B cell (primary cell): Measurements from ENCODE around the gene GMIP. TPM values are rescaled to one million over a fixed set of nuclear protein-coding genes. Genes with fewer than 3 reads are reported as not detected.

ENCODE experiments used
- ATAC-seq: fragments of 200-7000 bp; cut with Tn5 transposase; one replicate; pipeline ENCODE4 v1.10.0; 2021; ENCODE audit warnings: low read depth, mild to moderate bottlenecking, moderate number of reproducible peaks, moderate library complexity
- CTCF ChIA-PET: fragments of 350-600 bp; sonication (Branson Sonifier 250); formaldehyde crosslinking; loops from one replicate; lab custom pipeline; 2021; ENCODE audit warnings: antibody characterized with exemption, inconsistent platforms; lab: Charles Lee
- POLR2A ChIA-PET: fragments of 350-600 bp; sonication (Branson Sonifier 250); formaldehyde crosslinking; loops from one replicate; lab custom pipeline; 2021; ENCODE audit warnings: antibody characterized with exemption; lab: Charles Lee
- DNase-seq: peaks from one replicate; pipeline ENCODE4 v3.0.0; 2013
- H2AFZ ChIP-seq: 2 replicates; pipeline ENCODE4 v1.6.1; 2012; ENCODE audit warnings: mild to moderate bottlenecking, low read depth, low read length; ENCODE audit not compliant: insufficient read depth, poor library complexity, severe bottlenecking
- H3K27ac ChIP-seq, 2 donors: 1 replicate in 1 of 2; 2 replicates in 1 of 2; pipeline ENCODE4 v1.5.1; 2012 to 2013; ENCODE audit warnings: low read length in 2 of 2, mild to moderate bottlenecking in 2 of 2, moderate library complexity in 1 of 2
- H3K27me3 ChIP-seq, 4 experiments: fragments of 200-600 bp in 1 of 4; sonication (generic) in 1 of 4; replicated peaks in 1 of 4; 1 replicate in 2 of 4; 2 replicates in 2 of 4; pipeline versions ENCODE4 v1.6.1 to v1.7.0; 2013 to 2016; ENCODE audit warnings: low read length in 3 of 4, mild to moderate bottlenecking in 2 of 4, mixed read lengths in 1 of 4, moderate library complexity in 1 of 4; ENCODE audit not compliant: insufficient read depth in 4 of 4, control insufficient read depth in 3 of 4; ENCODE audit errors: control extremely low read depth in 1 of 4
- H3K36me3 ChIP-seq, 2 experiments: replicated peaks in 1 of 2; 1 replicate in 1 of 2; 2 replicates in 1 of 2; pipeline versions ENCODE4 v1.6.1 to v1.7.1; 2013; ENCODE audit warnings: low read length in 1 of 2; ENCODE audit not compliant: insufficient read depth in 2 of 2, control insufficient read depth in 1 of 2; ENCODE audit errors: control extremely low read depth in 1 of 2, extremely low read depth in 1 of 2
- H3K4me1 ChIP-seq, 2 donors: fragments of 200-600 bp in 1 of 2; sonication (generic) in 1 of 2; 1 replicate in 1 of 2; 2 replicates in 1 of 2; pipeline versions ENCODE4 v1.5.1 to v1.6.1; 2013 to 2017; ENCODE audit warnings: low read length in 2 of 2; ENCODE audit not compliant: control insufficient read depth in 2 of 2, insufficient read depth in 2 of 2
- H3K4me2 ChIP-seq: replicated peaks from 2 replicates; pipeline ENCODE3; 2012; ENCODE audit warnings: mild to moderate bottlenecking, low read depth, low read length; ENCODE audit not compliant: poor library complexity, severe bottlenecking
- H3K4me3 ChIP-seq, 5 experiments: fragments of 200-600 bp in 1 of 5; sonication (generic) in 1 of 5; 1 replicate in 3 of 5; 2 replicates in 2 of 5; pipeline versions ENCODE4 v1.5.1 to v1.7.0; 2011 to 2016; ENCODE audit warnings: low read length in 4 of 5, mild to moderate bottlenecking in 4 of 5, low read depth in 2 of 5, control low read depth in 1 of 5, moderate library complexity in 1 of 5; ENCODE audit not compliant: insufficient read depth in 1 of 5; ENCODE audit errors: control extremely low read depth in 1 of 5, extremely low read depth in 1 of 5
- H3K79me2 ChIP-seq: fragments of 200-600 bp; sonication (generic); one replicate; pipeline ENCODE4 v1.6.0; 2016; ENCODE audit warnings: low read length; ENCODE audit not compliant: control insufficient read depth, insufficient read depth
- H3K9ac ChIP-seq: fragments of 200-600 bp; sonication (generic); 2 replicates; pipeline ENCODE4 v1.6.1; 2017; ENCODE audit warnings: mild to moderate bottlenecking, low read length, moderate library complexity
- H3K9me3 ChIP-seq, 3 donors: one replicate each; pipeline versions ENCODE4 v1.6.1 to v1.7.1; 2013; ENCODE audit warnings: low read length in 2 of 3; ENCODE audit not compliant: control insufficient read depth in 2 of 3, insufficient read depth in 1 of 3; ENCODE audit errors: control extremely low read depth in 1 of 3
- H4K20me1 ChIP-seq: 2 replicates; pipeline ENCODE4 v1.6.0; 2012; ENCODE audit warnings: mild to moderate bottlenecking, low read length; ENCODE audit not compliant: insufficient read depth, control insufficient read depth, poor library complexity, severe bottlenecking
- H3K27ac Mint-ChIP-seq: one replicate; pipeline ENCODE4 v1.8.0; 2021; ENCODE audit warnings: mixed read lengths
- H3K27me3 Mint-ChIP-seq: one replicate; pipeline ENCODE4 v1.8.0; 2021; ENCODE audit warnings: mixed read lengths
- H3K4me1 Mint-ChIP-seq: one replicate; pipeline ENCODE4 v1.8.0; 2021; ENCODE audit warnings: mixed read lengths
- H3K4me3 Mint-ChIP-seq: one replicate; pipeline ENCODE4 v1.8.0; 2021; ENCODE audit warnings: mixed read lengths
- H3K9me3 Mint-ChIP-seq: one replicate; pipeline ENCODE4 v1.8.0; 2022; ENCODE audit warnings: mixed read lengths; ENCODE audit not compliant: insufficient read depth
- CTCF ChIP-seq: fragments of 200-600 bp; IDR thresholded peaks from one replicate; pipeline ENCODE4 v1.8.0; 2022; ENCODE audit warnings: antibody characterized with exemption, mild to moderate bottlenecking
- EZH2 ChIP-seq: IDR thresholded peaks from 2 replicates; pipeline ENCODE4 v1.6.1; 2012; ENCODE audit warnings: borderline replicate concordance, low read depth, mild to moderate bottlenecking, moderate library complexity, low read length; ENCODE audit not compliant: insufficient read depth, poor library complexity, severe bottlenecking
- WGBS: methylation state at CpG from one replicate; pipeline ENCODE4 v1.1.5; 2013; ENCODE audit warnings: missing lambda C conversion rate; ENCODE audit not compliant: insufficient coverage; 5-methylcytosine and 5-hydroxymethylcytosine counted together
- intact Hi-C: fragments of 100-400 bp; cut with micrococcal nuclease; formaldehyde crosslinking; loops from one replicate; pipeline ENCODE4 v1.10.0; 2022
- polyA plus RNA-seq: library from polyadenylated mRNA; depleted of rRNA; stranded (reverse); fragments of >200 nt; gene quantifications from 2 replicates; pipeline ENCODE4 v1.2.3, GENCODE V29; 2012
- total RNA-seq, 2 donors: library from RNA; stranded (reverse); fragments of 120-200 nt in 1 of 2; gene quantifications; 1 replicate in 1 of 2; 2 replicates in 1 of 2; pipeline versions ENCODE4 v1.2.3 to v1.2.4, GENCODE V29; 2013 to 2022

GMIP gene
- total and polyA plus RNA-seq, 2 donors (not counting 1 experiment from before 2014, with no cell fraction given): 57.0 to 112 TPM

- ATAC-seq: no peak
- peaks cover 6% of the 10 kb centered on the region for H3K79me2 ChIP-seq
- POLR2A ChIA-PET: interaction anchor here (0.7 to 2.0 kb wide), 2 partner anchors 9 to 49 kb away, joined by 7 to 8 read pairs; partner anchors contain the start of genes LPAR2 and ZNF101
- no peaks in the 10 kb centered on the region for H3K36me3 ChIP-seq
- TF ChIP-seq CTCF: no peak
- TF ChIP-seq EZH2: no peak
- Mint-ChIP-seq H3K27me3 (no peaks in the 10 kb centered on the region), H3K9me3 (no peaks in the 10 kb centered on the region), H3K4me1 (peaks cover 24% of the 10 kb centered on the region), H3K27ac (peak overlapping the region; percentile 76), H3K4me3 (peak overlapping the region; percentile 89)
- CTCF ChIA-PET: interaction anchor here (1.3 to 1.7 kb wide), 3 partner anchors 9 to 87 kb away, joined by 6 to 8 read pairs (median 6); partner anchors contain the start of gene GMIP
- H2AFZ ChIP-seq: peak overlapping the region; percentile 43
- peak overlapping the region; percentile 96 for H3K4me2 ChIP-seq
- no peak for DNase-seq
- no peaks in the 10 kb centered on the region for H3K9me3 ChIP-seq
- H4K20me1 ChIP-seq: no peaks in the 10 kb centered on the region
- no peaks in the 10 kb centered on the region for H3K27me3 ChIP-seq
- peak overlapping the region in 1 of 2 donors; percentile 65 for H3K27ac ChIP-seq
- H3K9ac ChIP-seq: peak overlapping the region; percentile 30
- peak overlapping the region in 3 of 5 experiments; percentile 5 to 34 (median 30) for H3K4me3 ChIP-seq
- H3K4me1 ChIP-seq: peaks cover 11 to 16% of the 10 kb centered on the region in 2 donors
- intact Hi-C loops: loop anchor here (5.0 kb wide), 1 partner anchor 203 kb away; the partner anchor contains the start of gene ZNF506
- WGBS: 78% methylated on average over 17 of the region's 21 CpGs
Observed at GRCh38 chr19:19619181-19619848, 24.1 kb downstream of the GMIP start.
